NB4 (cell line): ENCODE measurements around the gene GOLGA2.

Experiments used
- POLR2A ChIP-seq: IDR thresholded peaks from 2 replicates; pipeline ENCODE4 v1.6.1; 2011; ENCODE audit warnings: mild to moderate bottlenecking; ENCODE audit not compliant: insufficient read length; ENCODE audit errors: extremely low read depth
- TF ChIP-seq, protein P1 (sequence below): IDR thresholded peaks from one replicate; pipeline ENCODE4 v1.5.1; 2012; ENCODE audit warnings: low read depth, low read length

DNA sequence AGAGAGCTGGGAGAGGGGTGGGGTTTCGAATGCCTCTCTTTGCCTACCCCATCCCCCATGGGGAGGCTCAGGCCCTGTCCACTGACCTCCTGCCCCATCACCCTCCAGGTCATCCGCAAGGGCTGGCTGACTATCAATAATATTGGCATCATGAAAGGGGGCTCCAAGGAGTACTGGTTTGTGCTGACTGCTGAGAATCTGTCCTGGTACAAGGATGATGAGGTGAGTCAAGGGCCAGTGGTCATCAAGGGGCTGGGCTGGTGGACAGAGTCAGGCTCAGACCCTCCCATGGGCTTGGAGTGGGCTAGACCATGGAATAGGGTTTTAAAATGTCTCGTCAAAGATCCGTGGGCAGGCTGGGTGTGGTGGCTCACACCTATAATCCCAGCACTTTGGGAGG is 33.7 kb downstream of the GOLGA2 start:
- TF ChIP-seq, protein P1, sequence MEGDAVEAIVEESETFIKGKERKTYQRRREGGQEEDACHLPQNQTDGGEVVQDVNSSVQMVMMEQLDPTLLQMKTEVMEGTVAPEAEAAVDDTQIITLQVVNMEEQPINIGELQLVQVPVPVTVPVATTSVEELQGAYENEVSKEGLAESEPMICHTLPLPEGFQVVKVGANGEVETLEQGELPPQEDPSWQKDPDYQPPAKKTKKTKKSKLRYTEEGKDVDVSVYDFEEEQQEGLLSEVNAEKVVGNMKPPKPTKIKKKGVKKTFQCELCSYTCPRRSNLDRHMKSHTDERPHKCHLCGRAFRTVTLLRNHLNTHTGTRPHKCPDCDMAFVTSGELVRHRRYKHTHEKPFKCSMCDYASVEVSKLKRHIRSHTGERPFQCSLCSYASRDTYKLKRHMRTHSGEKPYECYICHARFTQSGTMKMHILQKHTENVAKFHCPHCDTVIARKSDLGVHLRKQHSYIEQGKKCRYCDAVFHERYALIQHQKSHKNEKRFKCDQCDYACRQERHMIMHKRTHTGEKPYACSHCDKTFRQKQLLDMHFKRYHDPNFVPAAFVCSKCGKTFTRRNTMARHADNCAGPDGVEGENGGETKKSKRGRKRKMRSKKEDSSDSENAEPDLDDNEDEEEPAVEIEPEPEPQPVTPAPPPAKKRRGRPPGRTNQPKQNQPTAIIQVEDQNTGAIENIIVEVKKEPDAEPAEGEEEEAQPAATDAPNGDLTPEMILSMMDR, result no peak
- TF ChIP-seq POLR2A, result no peak
